Measurements from ENCODE around the gene ROPN1L. TPM values are rescaled to one million over a fixed set of nuclear protein-coding genes. Genes with fewer than 3 reads are reported as not detected.

ROPN1L gene
- polyA plus RNA-seq, 1 donor from 2014 or later: 0.52 TPM

- Histone ChIP-seq H3K79me2 (replicated peaks; ENCODE audit: insufficient read depth, low read length) (no peaks in the 10 kb centered on the region), H3K27me3 (ENCODE audit: insufficient read depth, low read depth, low read length) (no peaks in the 10 kb centered on the region), H3K4me3 (ENCODE audit: low read length) (no peak overlapping the region), H3K36me3 (ENCODE audit: insufficient read depth, low read length) (peaks cover 39% of the 10 kb centered on the region), H3K9me2 (ENCODE audit: insufficient read depth, low read length) (no peaks in the 10 kb centered on the region), H2AFZ (ENCODE audit: low read depth, low read length) (no peak overlapping the region), H3K4me2 (ENCODE audit: low read length) (no peak overlapping the region), H3F3A (ENCODE audit: insufficient read depth, low read length, poor library complexity, severe bottlenecking) (no peaks in the 10 kb centered on the region), H4K20me1 (ENCODE audit: insufficient read depth) (no peaks in the 10 kb centered on the region), H3K9ac (ENCODE audit: low read length) (no peak overlapping the region), H3K9me3 (ENCODE audit: low read length) (peaks cover 5% of the 10 kb centered on the region), H3K27ac (ENCODE audit: low read length) (no peak overlapping the region)
- TF ChIP-seq EZH2 (IDR thresholded peaks at IDR 0.05; ENCODE audit: borderline replicate concordance, insufficient read depth, low read length, poor library complexity, severe bottlenecking) (no peak), EP300 (conservative IDR thresholded peaks at IDR 0.05; ENCODE audit: poor library complexity, severe bottlenecking) (no peak), REST (IDR thresholded peaks at IDR 0.05; ENCODE audit: borderline replicate concordance) (no peak), MXI1 (conservative IDR thresholded peaks at IDR 0.05; ENCODE audit: poor library complexity, severe bottlenecking) (no peak)
Measured at GRCh38 chr5:10403829-10404228, 37.9 kb upstream of the ROPN1L start.

GRCh38 chr5:10406651-10407050 lies 35.0 kb upstream of the ROPN1L start:
- H3K27me3 ChIP-seq (ENCODE audit: insufficient read depth, low read depth, low read length): no peaks in the 10 kb centered on the region
- H3K27ac ChIP-seq (ENCODE audit: low read length): no peak overlapping the region
- H3K9me3 ChIP-seq (ENCODE audit: low read length): peaks cover 5% of the 10 kb centered on the region
- H3K9me2 ChIP-seq (ENCODE audit: insufficient read depth, low read length): no peaks in the 10 kb centered on the region
- no peaks in the 10 kb centered on the region for H4K20me1 ChIP-seq (ENCODE audit: insufficient read depth)
- TF ChIP-seq EZH2 (IDR thresholded peaks at IDR 0.05; ENCODE audit: borderline replicate concordance, insufficient read depth, low read length, poor library complexity, severe bottlenecking): no peak
- TF ChIP-seq MXI1 (conservative IDR thresholded peaks at IDR 0.05; ENCODE audit: poor library complexity, severe bottlenecking): no peak
- no peak for TF ChIP-seq TAF1 (IDR thresholded peaks at IDR 0.05; ENCODE audit: low read depth)
- no peak for TF ChIP-seq EP300 (conservative IDR thresholded peaks at IDR 0.05; ENCODE audit: poor library complexity, severe bottlenecking)
- H3K79me2 ChIP-seq (replicated peaks; ENCODE audit: insufficient read depth, low read length): no peaks in the 10 kb centered on the region
- no peak overlapping the region for H3K9ac ChIP-seq (ENCODE audit: low read length)
- peaks cover 39% of the 10 kb centered on the region for H3K36me3 ChIP-seq (ENCODE audit: insufficient read depth, low read length)
- H2AFZ ChIP-seq (ENCODE audit: low read depth, low read length): no peak overlapping the region
- no peaks in the 10 kb centered on the region for H3F3A ChIP-seq (ENCODE audit: insufficient read depth, low read length, poor library complexity, severe bottlenecking)
- no peak overlapping the region for H3K4me2 ChIP-seq (ENCODE audit: low read length)
- H3K4me3 ChIP-seq (ENCODE audit: low read length): no peak overlapping the region

GRCh38 chr5:10409504-10409903 lies 32.2 kb upstream of the ROPN1L start:
- no peak for TF ChIP-seq TAF1 (IDR thresholded peaks at IDR 0.05; ENCODE audit: low read depth)
- no peak for TF ChIP-seq EP300 (conservative IDR thresholded peaks at IDR 0.05; ENCODE audit: poor library complexity, severe bottlenecking)
- TF ChIP-seq CTCF (IDR thresholded peaks at IDR 0.05; ENCODE audit: poor library complexity, severe bottlenecking): no peak
- no peak for TF ChIP-seq EZH2 (IDR thresholded peaks at IDR 0.05; ENCODE audit: borderline replicate concordance, insufficient read depth, low read length, poor library complexity, severe bottlenecking)
- TF ChIP-seq SMC3 (conservative IDR thresholded peaks at IDR 0.05; ENCODE audit: poor library complexity): no peak
- TF ChIP-seq POLR2AphosphoS5 (IDR thresholded peaks at IDR 0.05): no peak
- no peak for TF ChIP-seq REST (IDR thresholded peaks at IDR 0.05; ENCODE audit: borderline replicate concordance)
- TF ChIP-seq RAD21 (conservative IDR thresholded peaks at IDR 0.05): no peak
- no peak for TF ChIP-seq MXI1 (conservative IDR thresholded peaks at IDR 0.05; ENCODE audit: poor library complexity, severe bottlenecking)
- Histone ChIP-seq H3K9me2 (ENCODE audit: insufficient read depth, low read length) (no peaks in the 10 kb centered on the region), H3K79me2 (replicated peaks; ENCODE audit: insufficient read depth, low read length) (no peaks in the 10 kb centered on the region), H3K36me3 (ENCODE audit: insufficient read depth, low read length) (peaks cover 35% of the 10 kb centered on the region), H3K27me3 (ENCODE audit: insufficient read depth, low read depth, low read length) (no peaks in the 10 kb centered on the region), H3K4me3 (ENCODE audit: low read length) (no peak overlapping the region), H4K20me1 (ENCODE audit: insufficient read depth) (no peaks in the 10 kb centered on the region), H3F3A (ENCODE audit: insufficient read depth, low read length, poor library complexity, severe bottlenecking) (no peaks in the 10 kb centered on the region), H2AFZ (ENCODE audit: low read depth, low read length) (no peak overlapping the region), H3K4me2 (ENCODE audit: low read length) (no peak overlapping the region), H3K9me3 (ENCODE audit: low read length) (peaks cover 5% of the 10 kb centered on the region), H3K9ac (ENCODE audit: low read length) (no peak overlapping the region), H3K27ac (ENCODE audit: low read length) (no peak overlapping the region)
